ENCODE results near the gene TSHZ2. TPM values are rescaled to one million over a fixed set of nuclear protein-coding genes. Genes with fewer than 3 reads are reported as not detected.
"Not testable (repeated sequence)": the region's sequence is repeated elsewhere in the genome, so short reads cannot be mapped to it uniquely, and the experiment has no call there.

TSHZ2 gene
- polyA plus RNA-seq, 5 donors = 9.5 to 15.8 (median 15.1) TPM

DNA sequence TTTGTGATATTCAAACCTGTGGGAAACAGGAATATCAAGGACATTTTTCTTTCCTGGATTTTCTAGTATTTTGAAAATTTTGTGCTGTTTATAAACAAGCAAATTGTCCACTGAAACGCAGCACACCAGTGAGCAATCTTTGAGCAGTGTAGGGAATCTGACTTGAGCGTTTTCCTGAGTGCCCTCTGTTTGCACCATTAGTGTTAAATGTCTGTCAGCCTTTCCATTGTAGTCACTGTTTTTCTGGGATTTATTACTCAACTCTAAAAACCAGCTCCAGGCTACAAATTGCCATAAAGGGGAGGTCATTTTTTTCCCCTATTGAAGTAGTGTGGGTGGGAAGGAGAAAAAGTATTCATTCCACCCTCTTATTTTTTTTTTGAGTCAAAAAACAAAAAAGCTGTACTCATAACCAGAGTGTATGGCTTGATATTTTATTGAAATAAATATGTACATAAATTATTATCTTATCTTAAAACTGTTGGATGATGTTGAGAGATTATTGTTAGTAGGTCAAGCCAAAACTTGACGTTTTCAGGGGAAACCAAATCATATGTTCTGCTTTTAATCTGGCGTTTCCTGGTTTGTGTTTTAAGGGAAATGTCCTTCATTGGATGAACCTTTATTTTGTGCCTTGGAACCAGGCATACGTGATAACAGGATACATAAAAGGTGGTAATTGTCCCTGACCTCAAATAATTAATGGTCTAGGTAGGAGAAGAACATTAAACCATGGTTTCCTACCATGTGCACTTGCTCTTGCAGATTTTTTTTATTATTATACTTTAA lies 51.8 kb downstream of the TSHZ2 start:
- no peak for DNase-seq

DNA sequence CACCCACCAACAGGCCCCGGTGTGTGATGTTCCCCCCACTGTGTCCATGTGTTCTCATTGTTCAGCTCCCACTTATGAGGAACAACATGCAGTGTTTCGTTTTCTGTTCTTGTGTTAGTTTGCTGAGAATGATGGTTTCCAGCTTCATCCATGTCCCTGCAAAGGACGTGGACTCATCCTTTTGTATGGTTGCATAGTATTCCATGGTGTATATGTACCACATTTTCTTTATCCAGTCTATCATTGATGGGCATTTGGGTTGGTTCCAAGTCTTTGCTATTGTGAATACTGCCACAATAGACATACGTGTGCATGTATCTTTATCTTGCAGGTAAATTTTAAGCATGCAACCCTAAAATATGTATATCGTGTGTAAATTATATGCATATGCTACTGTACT lies 52.5 kb downstream of the TSHZ2 start:
- not testable (repeated sequence) for DNase-seq

DNA sequence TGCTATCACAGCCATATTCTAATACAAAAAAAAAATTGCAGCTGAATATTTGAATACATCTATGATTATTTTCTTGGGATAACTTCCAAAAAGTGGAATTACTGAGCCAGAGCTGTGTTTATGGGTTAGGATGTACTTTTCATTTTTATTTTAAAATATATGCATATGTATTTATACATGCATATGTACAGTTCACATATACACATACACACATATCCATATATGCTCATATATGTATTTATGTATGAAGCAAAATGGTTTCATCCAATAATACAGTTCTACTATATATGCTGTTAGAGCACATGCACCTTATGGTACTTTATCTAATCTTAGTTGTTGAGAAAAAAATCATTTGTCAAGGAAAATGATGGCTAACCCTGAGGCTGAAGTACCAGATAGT lies 54.9 kb downstream of the TSHZ2 start:
- no peak for DNase-seq

DNA sequence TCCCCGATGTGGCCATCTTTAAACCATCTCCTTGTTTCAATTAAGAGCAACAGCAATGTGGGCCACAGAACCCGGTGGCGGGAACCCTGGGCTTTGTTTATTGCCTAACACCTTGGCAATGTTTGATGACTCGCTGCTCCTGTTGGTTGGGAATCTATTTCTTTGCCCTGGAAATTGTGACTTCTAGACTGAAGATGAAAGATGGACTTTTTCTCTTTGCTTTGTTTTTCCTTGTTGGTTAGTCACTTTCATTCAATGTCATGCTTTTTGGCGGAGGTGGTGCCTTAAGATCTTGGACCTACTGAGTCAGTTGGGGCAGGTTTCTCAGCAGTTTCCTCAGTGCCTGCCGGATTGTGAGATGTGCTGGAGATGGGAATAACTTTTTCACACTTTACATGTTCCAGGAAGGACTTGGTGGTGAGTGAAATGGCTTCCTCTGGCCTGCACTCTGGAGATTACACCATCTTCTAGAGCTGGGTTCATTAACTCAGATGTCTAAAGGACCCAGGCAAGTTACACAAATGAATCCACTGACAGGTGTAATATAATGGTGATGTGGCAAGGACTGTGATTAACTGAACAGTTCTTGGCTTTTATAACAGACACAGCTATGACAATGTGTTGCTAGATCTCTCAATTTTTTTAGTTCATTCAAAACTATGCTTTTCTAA lies 56.3 kb downstream of the TSHZ2 start:
- DNase-seq = no peak

DNA sequence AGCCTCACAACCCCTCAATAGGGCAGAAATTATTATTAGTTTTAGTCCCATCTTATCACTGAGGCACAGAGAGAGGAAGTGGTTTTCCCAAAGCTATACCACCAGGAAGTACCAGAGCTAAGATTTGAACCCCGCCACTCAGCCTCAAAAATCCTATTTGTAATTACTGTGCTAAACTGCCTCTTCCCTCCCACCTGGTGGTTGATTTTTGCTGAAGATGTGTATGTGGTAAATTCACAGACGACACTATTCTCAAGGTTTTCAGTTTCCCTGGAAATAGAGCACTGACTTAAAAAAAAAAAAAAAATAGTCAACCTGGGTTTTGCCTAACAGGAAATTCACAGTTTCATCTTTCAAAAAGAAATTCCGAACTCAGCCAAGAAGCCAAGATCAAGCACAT lies 57.9 kb downstream of the TSHZ2 start:
- no peak for DNase-seq

DNA sequence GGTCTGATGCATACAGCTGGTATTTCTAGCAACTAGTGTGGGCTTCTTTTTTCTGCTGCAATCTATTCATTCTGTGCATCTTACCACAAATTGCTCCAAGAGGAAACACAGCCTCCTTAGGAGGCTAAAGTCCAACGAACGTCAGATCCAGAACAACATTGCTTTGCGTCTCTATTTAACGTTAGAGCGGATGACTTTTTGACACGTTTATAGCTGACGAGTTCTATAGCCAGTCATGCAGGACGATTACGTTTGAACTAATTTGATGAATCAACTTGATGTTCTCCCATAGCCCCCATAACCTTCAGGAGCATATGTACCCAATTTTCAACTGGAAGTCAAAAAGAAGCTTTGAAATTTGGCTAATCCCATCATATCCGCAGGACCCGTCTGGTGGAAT lies 59.9 kb downstream of the TSHZ2 start:
- DNase-seq = no peak

DNA sequence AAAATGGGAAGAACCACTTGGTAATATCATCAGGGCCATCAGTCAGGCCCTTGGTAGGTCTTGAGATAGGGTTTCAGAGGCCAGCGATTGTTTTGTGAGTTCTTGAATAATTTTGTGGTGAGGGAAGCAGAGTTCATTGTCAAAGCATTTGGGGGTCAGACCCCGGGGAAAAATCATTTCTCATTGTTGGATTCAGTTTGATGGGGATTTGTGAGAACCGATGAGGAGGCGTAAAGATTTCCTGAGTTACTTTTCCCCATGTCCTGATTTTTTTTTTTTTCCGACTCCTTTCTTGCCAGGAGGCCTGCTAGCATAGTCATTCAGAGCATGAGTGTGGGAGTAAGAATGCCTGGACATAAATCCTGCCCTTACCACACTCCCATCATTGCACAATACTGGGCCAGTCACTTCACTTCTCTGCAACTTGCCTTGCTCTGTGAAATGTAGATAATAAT lies 60.3 kb downstream of the TSHZ2 start:
- no peak for DNase-seq

DNA sequence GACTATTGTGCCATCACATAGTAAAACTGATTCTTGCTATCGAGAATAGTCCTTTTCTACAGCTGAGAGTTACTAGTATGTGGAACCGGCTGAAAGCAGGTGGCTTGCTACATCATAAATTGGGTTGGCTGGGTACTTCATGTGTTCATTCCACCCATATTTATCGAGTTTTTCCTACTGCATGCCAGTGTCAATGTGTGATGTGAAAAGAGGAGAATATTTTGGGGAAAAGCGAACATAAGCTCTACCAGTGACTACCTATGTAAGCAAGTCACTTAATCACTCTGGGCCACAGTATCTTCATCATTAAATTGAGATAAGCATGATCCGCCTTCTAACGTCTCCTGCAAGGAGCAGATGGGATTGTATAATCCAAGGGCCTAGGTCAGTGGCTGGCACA lies 61.0 kb downstream of the TSHZ2 start:
- DNase-seq = no peak

DNA sequence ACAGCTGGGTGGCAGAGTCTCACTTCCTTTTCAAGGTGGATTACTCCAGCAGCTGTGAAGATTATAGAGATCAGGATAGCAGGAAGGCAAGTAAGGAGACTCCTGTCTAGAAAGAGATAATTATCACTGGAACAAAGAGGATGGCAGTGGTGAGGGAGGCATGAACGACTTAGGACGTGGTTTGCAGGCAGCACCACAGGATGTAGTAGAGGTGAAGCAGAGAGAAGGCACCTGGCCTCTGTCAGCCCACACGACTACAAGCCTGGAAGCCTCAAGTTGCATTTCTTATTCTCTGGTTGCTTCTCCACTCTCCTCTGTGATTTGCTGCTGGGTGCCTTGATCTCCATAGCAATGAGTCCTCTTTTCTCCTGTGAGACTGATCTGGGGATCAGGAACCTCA lies 62.7 kb downstream of the TSHZ2 start:
- no peak for DNase-seq

DNA sequence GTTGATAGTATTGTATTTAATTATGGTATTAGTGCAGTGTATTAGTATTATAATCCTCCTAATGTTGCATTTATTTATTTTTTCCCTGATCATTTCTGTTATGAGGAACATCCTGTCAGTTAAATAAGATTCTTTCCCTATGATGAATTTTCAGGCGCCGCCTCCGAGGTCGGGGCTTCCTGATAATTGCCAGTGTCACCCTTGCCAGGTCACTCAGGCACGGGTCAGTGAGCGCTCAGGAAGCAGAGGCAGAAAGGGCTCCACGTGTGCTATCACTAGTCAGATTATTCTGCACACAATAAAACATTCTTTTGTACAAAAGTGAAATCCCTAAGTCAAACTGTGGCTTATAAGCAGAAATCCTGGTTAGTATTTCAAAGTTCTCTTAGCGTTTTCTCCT lies 64.8 kb downstream of the TSHZ2 start:
- no peak for DNase-seq

DNA sequence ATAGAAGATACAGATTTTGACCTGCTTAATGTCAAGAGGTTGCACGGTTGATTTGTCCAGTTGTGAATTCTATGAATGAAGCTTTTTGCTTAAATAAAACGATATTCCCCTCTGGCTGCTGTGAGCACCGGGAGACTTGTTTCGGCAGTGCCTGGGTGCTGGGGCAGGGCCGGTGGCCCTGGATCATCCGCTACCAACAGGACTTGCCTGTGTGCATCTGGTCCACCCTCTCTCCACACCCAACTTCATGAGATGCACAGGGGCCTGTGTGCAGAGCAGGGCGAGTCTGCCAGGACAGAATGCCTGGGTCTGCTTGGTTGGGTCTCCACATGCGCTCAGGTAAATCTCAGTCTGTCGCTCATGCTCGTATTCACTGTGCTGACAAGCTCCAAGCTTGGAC lies 65.5 kb downstream of the TSHZ2 start:
- no peak for DNase-seq

DNA sequence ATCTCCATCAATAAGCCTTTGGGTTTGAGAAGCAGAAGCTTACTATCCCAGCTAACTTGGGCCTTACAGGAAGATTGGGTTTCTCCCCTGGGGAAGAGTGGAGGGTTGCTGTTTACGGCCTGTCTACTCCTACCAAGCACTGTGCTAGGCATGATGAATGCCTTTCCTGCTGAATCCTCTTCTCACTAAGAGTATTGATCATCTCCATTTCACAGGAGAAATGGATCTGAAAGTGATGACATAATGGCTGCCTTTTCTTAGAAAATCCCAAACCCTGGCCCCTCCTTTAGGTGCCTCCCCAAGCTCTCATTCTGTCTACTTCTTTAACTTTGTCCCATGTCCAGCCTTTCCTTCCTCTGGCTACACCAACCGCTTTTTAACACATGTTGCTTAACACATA lies 66.1 kb downstream of the TSHZ2 start:
- DNase-seq = no peak

DNA sequence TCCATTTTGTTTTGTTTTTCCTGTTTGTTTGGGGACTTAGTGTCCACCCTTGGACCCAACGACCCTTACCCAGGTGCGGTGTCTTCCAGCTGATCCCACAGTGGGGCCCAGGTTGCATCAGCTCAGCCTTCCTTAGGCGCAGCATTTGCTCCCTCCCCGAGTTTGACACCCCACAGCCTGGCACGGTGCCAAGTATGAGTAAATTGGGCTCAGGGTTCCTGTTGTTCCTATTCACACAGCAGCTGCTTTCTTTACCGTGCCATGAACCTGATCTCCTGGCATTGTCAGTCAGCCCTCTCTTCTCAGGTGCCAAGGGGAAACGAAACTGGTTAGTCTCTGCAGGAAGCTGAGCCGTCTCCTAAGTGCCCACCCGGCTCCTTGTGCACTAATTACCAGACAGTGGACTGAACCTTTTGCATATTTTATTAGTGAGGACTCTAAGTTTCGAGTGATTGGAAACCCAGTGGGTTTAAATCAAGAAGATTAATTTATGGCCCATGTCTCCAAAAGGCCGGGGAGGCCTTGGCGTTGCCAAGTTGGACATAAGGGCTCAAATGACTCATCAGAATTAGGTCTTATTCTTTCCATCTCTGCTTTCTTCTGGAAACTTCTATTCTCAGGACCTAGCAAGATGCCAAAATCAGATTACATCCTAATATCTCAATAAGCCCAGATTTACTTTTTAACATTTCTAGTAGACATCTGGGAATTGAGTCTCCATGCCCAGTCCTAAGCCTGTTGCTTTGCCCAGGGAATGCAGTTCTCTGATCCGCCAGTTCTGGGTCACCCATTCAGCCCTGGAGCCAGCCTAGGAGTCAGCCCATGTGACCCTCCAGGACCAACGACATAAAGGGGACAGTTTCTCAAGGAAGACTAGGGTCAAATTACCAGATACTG lies 68.8 kb downstream of the TSHZ2 start:
- DNase-seq = no peak

DNA sequence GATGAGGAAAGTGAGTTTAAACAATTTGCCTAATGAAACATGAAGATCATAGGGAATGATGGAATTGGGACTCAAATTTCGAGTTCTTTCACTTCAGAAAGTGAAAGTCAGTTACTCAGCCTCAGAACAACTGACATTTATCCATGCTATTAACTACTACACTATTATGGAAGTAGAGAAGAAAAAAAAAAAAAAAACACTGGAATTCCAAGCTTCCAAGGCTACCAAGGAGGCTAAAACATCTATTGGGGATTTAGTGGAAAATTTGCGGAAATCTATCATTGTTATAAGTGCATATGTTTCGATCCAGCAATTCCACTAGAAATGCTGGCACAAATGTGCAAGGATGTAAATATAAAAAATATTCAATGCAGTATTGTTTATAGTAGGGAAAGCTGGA lies 70.4 kb downstream of the TSHZ2 start:
- DNase-seq = no peak

DNA sequence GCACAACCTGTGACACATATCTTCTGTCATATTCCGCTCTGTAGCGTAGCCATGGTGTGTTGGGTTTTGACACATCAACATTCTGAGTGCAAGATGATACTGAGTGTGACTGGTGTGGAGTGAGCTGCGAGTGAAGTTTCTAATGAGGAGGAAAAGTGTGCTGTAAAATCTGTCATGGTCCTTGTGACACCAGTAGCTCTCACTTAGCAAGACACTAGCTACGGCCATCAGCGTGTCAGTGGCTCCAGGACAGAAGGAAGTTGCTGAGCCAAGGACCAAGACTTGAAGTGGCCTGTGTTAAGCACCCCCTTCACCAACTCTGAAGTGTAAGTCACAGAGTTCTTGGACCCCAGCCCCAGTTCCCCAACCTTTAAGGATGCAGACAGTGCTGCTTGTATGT lies 72.1 kb downstream of the TSHZ2 start:
- DNase-seq = no peak

DNA sequence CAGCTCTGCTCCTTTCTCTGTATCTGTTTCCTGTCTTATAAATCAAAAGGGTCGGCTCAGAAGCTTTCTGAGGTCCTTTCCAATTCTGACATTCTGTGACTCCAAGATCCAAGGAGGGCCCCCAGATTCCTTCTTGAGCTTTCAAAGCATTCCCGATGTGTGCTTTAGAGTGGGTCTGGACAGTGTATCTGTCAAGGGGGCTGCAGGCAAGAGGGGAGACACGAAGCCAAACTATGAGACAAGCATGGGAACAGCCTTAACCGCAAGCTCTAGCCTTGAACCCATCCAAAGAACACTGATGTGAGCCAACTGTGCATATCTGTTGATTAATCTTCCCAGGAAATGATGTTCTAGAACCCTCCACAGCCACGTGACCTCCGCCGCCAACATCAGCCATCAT lies 73.8 kb downstream of the TSHZ2 start:
- DNase-seq = no peak

DNA sequence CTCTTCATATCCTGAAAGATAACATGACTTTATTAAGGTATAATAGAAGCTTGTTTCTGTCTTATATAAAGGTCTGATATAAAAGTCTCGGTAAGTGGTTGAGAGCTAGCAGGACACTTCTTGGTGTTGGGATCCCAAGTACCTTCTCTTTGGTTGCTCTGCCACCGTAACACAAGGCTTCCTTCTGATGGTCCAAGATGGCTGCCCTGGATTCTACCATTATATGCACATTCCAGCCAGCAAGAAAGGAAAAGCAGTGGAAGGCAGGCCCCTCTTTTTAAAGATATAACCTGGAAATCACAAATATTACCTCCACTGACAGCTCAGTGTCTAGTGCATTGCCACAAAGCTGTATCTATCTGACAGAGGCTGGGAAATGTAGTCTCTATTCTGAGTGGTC lies 75.0 kb downstream of the TSHZ2 start:
- no peak for DNase-seq

DNA sequence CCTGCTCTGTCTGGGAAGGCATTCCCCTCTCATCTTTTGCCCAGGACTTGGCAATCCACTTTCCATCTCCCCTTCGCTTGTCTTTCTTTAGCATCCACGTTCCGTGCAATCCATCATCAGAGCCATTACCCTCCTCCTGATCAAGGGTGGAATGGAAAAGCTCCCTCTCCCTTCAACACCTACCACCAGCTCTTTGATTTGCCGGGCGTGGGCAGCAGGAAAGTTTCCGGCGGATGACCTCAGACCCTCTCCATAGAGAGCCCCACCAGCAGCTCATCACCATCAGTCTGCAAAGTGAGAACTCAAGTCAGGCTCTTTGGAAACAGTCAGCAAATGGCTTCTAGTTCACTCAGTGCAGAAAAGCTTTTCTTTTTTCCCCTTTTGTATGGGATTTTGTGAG lies 76.2 kb downstream of the TSHZ2 start:
- no peak for DNase-seq

DNA sequence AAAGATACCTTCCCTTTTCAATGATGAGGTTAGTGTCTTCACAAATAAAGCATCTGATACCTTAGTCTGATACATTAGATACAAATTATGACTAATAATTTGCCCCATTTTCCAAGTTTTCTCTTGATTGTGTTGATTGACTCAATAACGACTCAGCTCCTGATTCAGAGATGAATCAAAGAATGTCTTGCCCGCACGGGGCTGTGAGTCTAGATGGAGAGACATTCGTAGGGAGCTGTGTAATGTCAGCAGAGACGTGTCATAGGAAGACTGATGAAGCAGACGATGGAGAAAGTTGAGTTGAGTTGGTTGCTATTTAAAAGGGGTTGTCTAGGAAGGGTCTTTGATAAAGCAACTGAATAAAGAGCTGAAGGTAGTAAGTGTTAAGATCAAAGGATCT lies 78.2 kb downstream of the TSHZ2 start:
- DNase-seq = no peak

DNA sequence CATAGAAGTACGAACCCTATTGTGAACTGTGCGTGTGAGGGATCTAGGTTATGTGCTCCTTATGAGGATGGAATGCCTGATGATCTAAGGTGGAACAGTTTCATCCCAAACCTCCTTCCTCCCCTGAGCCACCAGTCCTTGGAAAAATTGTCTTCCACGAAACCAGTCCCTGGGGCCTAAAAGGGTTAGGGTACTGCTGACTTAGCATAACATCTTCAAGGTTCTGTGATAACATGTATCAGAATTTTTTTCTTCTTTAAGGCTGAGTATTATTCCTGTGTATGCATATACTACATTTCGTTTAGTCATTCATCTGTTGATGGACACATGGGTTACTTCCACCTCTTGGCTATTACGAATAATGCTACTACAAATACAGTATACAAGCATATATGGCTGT lies 80.2 kb downstream of the TSHZ2 start:
- DNase-seq = no peak

DNA sequence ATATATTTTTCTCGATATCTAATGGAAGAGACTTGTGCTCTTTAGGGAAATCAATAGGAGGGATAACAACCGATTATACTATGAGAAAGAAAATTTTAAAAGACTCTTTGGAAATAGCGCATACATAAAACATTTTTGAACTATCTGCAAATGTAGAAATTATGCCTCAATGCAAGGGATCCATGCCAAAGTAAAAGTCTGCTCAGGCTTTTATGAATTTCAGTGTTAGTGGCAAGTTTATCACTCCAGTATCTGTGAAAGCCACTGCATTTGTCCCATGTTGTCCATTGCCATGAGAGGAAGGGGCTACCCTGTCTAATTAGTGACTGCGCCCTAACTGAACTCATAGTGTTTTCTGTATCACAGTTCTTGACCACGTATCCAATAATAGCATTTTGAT lies 81.4 kb downstream of the TSHZ2 start:
- DNase-seq = no peak

DNA sequence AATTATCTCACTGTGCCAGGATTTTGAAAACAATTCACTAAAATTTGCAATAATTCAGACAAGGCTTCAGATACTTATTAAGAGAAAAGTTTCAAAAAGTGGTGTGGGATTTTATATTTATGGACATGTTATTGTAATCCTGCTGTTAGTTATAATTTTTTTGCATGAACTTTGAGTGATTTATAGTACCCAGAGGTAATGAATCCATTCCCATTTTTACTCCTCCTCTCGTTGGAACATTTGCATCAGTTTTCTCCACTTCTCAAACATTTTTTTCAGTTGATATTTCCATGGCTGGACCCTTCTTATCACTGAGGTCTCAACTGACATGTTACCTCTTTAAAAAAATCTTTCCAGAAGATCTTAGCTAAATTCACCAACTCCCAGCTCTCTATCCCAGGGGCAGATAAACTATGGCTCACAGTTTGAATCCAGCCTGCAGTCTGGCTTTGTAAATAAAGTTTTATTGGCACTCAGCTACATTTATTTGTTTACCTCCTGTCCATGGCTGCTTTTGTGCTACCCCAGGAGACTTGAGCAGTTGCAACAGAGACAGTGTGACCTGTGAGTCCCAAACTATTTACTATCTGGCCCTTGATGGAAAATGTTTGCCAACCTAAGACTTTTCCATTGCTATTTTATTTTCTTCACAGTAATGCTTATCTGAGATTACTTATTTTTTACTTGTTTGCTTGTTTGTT lies 83.4 kb downstream of the TSHZ2 start:
- DNase-seq = no peak
